ENCODE data around the gene MAPK4. TPM values are rescaled to one million over a fixed set of nuclear protein-coding genes. Genes with fewer than 3 reads are reported as not detected.

MAPK4 gene
- polyA plus RNA-seq, 4 donors = 0.22 to 0.92 (median 0.76) TPM

DNA sequence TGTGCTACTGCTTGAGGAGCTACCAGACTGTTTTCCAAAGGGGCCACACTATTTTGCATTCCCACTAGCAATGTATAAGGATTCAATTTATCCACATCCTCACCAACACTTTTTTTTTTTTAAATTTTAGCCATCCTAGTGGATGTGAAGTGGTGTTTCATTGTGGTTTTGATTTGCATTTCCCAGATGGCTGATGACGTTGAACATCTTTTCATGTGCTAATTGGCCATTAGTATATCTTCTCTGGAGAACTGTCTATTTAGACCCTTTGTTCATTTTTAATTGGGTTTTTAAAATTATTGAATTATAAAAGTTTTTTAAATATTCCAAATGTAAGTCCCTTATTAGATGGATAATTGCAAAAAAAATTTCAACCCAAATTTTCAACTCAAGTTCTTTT, 121.1 kb downstream of the MAPK4 start:
- no peak for DNase-seq
- H3K4me1 ChIP-seq (ENCODE audit: control insufficient read depth in 3 of 3, insufficient read depth in 2 of 3, low read depth in 1 of 3, low read length in 2 of 3) = no peaks in the 10 kb centered on the region
- WGBS, 3 donors = 72 to 83% (median 78%) methylated on average over 1 of the region's 1 CpG
- no peaks in the 10 kb centered on the region for H3K36me3 ChIP-seq (ENCODE audit: control insufficient read depth in 3 of 3, insufficient read depth in 2 of 3, low read depth in 1 of 3, low read length in 3 of 3)
- H3K4me3 ChIP-seq (ENCODE audit: low read depth in 1 of 3, low read length in 3 of 3) = no peak overlapping the region
- FAIRE-seq = no peak
- H3K9me3 ChIP-seq (ENCODE audit: control insufficient read depth in 2 of 2, insufficient read depth in 1 of 2, low read depth in 1 of 2, low read length in 1 of 2) = no peaks in the 10 kb centered on the region
- H3K27ac ChIP-seq (ENCODE audit: low read depth in 1 of 3, low read length in 2 of 3) = no peak overlapping the region
- H3K27me3 ChIP-seq (ENCODE audit: control insufficient read depth in 3 of 3, insufficient read depth in 3 of 3, low read length in 3 of 3) = peaks cover 0 to 2% (median 0%) of the 10 kb centered on the region in 3 donors

DNA sequence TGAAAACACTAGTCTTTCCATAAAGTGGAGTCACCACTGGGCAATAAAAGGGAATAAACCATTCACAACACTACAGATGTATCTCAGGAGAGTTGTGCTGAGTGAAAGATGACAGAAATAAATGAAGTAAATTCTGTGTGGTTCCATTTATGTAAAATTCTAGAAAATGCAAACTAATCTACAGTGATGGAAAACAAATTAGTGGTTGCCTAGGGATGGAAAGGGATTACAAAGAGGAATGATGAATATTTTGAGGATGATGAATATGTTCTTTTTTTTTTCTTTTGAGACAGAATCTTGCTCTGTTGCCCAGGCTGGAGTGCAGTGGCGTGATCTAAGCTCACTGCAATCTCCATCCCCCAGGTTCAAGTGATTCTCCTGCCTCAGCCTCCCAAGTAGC, 123.0 kb downstream of the MAPK4 start:
- no peaks in the 10 kb centered on the region for H3K9me3 ChIP-seq (ENCODE audit: control insufficient read depth in 2 of 2, insufficient read depth in 1 of 2, low read depth in 1 of 2, low read length in 1 of 2)
- no peak for FAIRE-seq
- H3K4me1 ChIP-seq (ENCODE audit: control insufficient read depth in 3 of 3, insufficient read depth in 2 of 3, low read depth in 1 of 3, low read length in 2 of 3) = no peaks in the 10 kb centered on the region
- H3K4me3 ChIP-seq (ENCODE audit: low read depth in 1 of 3, low read length in 3 of 3) = no peak overlapping the region
- no peak overlapping the region for H3K27ac ChIP-seq (ENCODE audit: low read depth in 1 of 3, low read length in 2 of 3)
- 73 to 91% (median 75%) methylated on average over 1 of the region's 1 CpG for WGBS, 3 donors
- H3K27me3 ChIP-seq (ENCODE audit: control insufficient read depth in 3 of 3, insufficient read depth in 3 of 3, low read length in 3 of 3) = peaks cover 0 to under 1% (median 0%) of the 10 kb centered on the region in 3 donors
- H3K36me3 ChIP-seq (ENCODE audit: control insufficient read depth in 3 of 3, insufficient read depth in 2 of 3, low read depth in 1 of 3, low read length in 3 of 3) = no peaks in the 10 kb centered on the region
- DNase-seq = no peak

DNA sequence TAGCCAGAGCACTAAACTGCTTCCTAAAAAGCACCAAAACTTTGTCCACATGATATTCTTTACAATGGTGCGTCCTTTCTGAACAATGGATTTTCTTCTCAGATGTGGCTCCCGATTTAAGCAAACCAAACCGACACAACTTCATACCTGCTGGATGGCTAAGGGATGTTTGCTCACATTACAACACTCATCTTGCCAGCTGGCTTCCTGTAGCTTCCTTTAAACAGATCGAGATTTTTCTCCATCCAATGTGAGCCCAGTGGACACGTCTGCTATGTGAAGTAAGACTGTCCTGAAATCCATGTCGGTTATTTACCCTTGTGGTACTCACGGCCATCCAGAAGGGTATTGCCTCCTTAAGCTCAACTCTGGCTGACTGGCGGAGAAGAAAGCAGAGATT, 126.5 kb downstream of the MAPK4 start:
- H3K27ac ChIP-seq (ENCODE audit: low read depth in 1 of 3, low read length in 2 of 3) = no peak overlapping the region
- no peak overlapping the region for H3K4me3 ChIP-seq (ENCODE audit: low read depth in 1 of 3, low read length in 3 of 3)
- no peak for FAIRE-seq
- WGBS, 3 donors = 77 to 89% (median 82%) methylated on average over 8 of the region's 8 CpGs
- no peaks in the 10 kb centered on the region for H3K4me1 ChIP-seq (ENCODE audit: control insufficient read depth in 3 of 3, insufficient read depth in 2 of 3, low read depth in 1 of 3, low read length in 2 of 3)
- DNase-seq = no peak
- no peaks in the 10 kb centered on the region for H3K36me3 ChIP-seq (ENCODE audit: control insufficient read depth in 3 of 3, insufficient read depth in 2 of 3, low read depth in 1 of 3, low read length in 3 of 3)
- no peaks in the 10 kb centered on the region for H3K27me3 ChIP-seq (ENCODE audit: control insufficient read depth in 3 of 3, insufficient read depth in 3 of 3, low read length in 3 of 3)
- H3K9me3 ChIP-seq (ENCODE audit: control insufficient read depth in 2 of 2, insufficient read depth in 1 of 2, low read depth in 1 of 2, low read length in 1 of 2) = no peaks in the 10 kb centered on the region

DNA sequence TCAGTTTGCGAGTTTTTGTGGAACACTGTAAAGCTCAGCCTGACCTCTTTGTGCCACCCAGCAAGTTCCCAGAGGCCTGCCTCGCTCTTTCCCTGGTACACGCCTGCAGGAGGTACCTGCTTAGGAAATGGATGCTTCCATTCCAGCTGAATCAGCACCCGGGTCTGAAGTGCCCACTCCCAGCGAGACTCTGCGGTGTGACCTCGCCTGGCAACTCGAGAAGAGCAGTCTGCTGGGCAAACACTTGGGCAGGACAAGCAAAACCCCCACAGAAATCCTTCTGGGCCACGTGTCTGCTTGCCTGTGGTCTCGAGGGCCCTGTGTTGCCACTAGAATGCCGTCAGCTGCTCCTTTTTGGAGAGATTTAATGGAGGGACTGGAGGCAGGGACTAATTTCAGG, 127.6 kb downstream of the MAPK4 start:
- DNase-seq = no peak
- Histone ChIP-seq H3K4me3 (ENCODE audit: low read depth in 1 of 3, low read length in 3 of 3) (no peak overlapping the region), H3K9me3 (ENCODE audit: control insufficient read depth in 2 of 2, insufficient read depth in 1 of 2, low read depth in 1 of 2, low read length in 1 of 2) (no peaks in the 10 kb centered on the region), H3K27ac (ENCODE audit: low read depth in 1 of 3, low read length in 2 of 3) (no peak overlapping the region), H3K27me3 (ENCODE audit: control insufficient read depth in 3 of 3, insufficient read depth in 3 of 3, low read length in 3 of 3) (no peaks in the 10 kb centered on the region), H3K4me1 (ENCODE audit: control insufficient read depth in 3 of 3, insufficient read depth in 2 of 3, low read depth in 1 of 3, low read length in 2 of 3) (no peaks in the 10 kb centered on the region), H3K36me3 (ENCODE audit: control insufficient read depth in 3 of 3, insufficient read depth in 2 of 3, low read depth in 1 of 3, low read length in 3 of 3) (no peaks in the 10 kb centered on the region)
- FAIRE-seq = no peak
- WGBS, 3 donors = 79 to 88% (median 80%) methylated on average over 11 of the region's 11 CpGs

DNA sequence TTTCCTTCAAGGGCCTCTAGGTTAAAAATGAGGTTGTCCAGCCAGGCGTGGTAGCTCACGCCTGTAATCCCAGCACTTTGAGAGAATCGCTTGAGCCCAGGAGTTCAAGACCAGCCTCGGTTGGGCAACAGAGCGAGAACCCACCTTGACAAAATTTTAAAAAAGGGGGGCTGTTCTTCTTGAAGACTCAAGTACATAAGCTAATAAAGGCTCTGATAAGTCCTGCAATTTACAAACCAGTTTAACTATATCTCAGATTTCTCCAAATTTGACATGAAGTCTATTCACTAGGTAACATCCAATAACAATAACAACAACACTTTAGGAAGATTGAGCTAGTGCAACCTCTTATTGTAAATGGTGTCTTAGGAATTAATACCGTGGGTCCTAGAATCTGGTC, 129.7 kb downstream of the MAPK4 start:
- Histone ChIP-seq H3K4me3 (ENCODE audit: low read depth in 1 of 3, low read length in 3 of 3) (no peak overlapping the region), H3K9me3 (ENCODE audit: control insufficient read depth in 2 of 2, insufficient read depth in 1 of 2, low read depth in 1 of 2, low read length in 1 of 2) (no peaks in the 10 kb centered on the region), H3K27ac (ENCODE audit: low read depth in 1 of 3, low read length in 2 of 3) (no peak overlapping the region), H3K4me1 (ENCODE audit: control insufficient read depth in 3 of 3, insufficient read depth in 2 of 3, low read depth in 1 of 3, low read length in 2 of 3) (no peaks in the 10 kb centered on the region), H3K36me3 (ENCODE audit: control insufficient read depth in 3 of 3, insufficient read depth in 2 of 3, low read depth in 1 of 3, low read length in 3 of 3) (no peaks in the 10 kb centered on the region), H3K27me3 (ENCODE audit: control insufficient read depth in 3 of 3, insufficient read depth in 3 of 3, low read length in 3 of 3) (no peaks in the 10 kb centered on the region)
- 91 to 94% (median 93%) methylated on average over 6 of the region's 6 CpGs for WGBS, 3 donors
- FAIRE-seq = no peak
- DNase-seq = no peak

DNA sequence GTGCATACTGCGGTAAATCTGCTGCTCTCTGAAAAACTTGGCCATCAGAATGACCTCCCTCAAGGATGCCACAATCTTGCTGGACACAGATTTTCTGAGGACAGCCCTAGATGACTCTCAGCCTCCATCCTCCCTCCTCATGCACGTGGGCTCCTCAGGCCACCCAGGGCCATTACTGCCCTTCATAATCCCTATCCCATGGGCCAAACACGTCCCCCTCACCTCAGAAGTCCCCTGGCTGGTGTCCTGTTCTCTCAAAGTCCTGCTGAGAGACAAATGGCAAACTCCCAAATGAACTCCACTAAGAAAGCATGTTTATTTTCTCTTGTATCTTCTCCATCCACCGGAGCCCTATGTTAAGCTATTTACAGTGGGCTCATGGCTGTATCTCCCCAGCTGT, 134.3 kb downstream of the MAPK4 start:
- 68 to 79% (median 75%) methylated on average over 4 of the region's 4 CpGs for WGBS, 3 donors
- no peak for DNase-seq
- Histone ChIP-seq H3K27ac (ENCODE audit: low read depth in 1 of 3, low read length in 2 of 3) (no peak overlapping the region), H3K4me3 (ENCODE audit: low read depth in 1 of 3, low read length in 3 of 3) (no peak overlapping the region), H3K4me1 (ENCODE audit: control insufficient read depth in 3 of 3, insufficient read depth in 2 of 3, low read depth in 1 of 3, low read length in 2 of 3) (no peaks in the 10 kb centered on the region), H3K27me3 (ENCODE audit: control insufficient read depth in 3 of 3, insufficient read depth in 3 of 3, low read length in 3 of 3) (no peaks in the 10 kb centered on the region), H3K36me3 (ENCODE audit: control insufficient read depth in 3 of 3, insufficient read depth in 2 of 3, low read depth in 1 of 3, low read length in 3 of 3) (no peaks in the 10 kb centered on the region), H3K9me3 (ENCODE audit: control insufficient read depth in 2 of 2, insufficient read depth in 1 of 2, low read depth in 1 of 2, low read length in 1 of 2) (no peaks in the 10 kb centered on the region)
- FAIRE-seq = no peak

DNA sequence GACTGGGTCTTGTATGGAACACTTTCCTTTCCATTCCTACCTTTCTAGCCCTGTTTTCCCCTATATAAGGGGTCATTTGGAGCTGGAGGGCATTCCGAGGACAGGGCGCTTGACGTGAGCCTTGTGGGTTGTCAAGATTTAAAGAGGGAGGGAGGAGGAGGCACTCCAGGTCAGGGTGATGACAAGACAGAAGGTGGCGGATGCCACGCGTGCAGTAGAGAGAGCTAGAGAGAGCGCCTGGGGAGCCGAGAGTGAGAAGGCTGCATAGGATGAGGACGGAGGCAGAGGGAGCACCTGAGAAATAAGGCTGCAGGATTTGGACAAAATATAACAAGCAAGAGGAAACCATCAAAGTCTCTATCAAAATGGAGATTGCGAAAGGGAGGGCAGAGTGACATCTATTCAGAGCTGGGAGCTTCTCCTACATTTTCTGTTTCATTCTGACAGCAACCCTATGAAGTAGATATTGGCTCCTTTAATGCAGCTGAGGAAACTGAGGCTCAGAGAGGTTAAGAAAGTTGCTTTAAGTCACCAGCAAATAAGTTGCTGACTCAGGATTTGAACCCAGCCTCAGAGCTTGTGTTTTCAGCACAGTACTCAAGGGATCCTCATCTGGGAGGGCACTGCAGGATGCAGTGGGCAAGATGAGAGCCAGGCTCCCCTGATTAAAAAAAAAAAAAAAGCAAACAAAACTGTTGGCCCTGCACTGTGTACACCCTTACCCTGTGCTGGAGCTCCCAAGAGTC, 135.7 kb downstream of the MAPK4 start:
- H3K4me1 ChIP-seq (ENCODE audit: control insufficient read depth in 3 of 3, insufficient read depth in 2 of 3, low read depth in 1 of 3, low read length in 2 of 3) = no peaks in the 10 kb centered on the region
- no peaks in the 10 kb centered on the region for H3K36me3 ChIP-seq (ENCODE audit: control insufficient read depth in 3 of 3, insufficient read depth in 2 of 3, low read depth in 1 of 3, low read length in 3 of 3)
- H3K4me3 ChIP-seq (ENCODE audit: low read depth in 1 of 3, low read length in 3 of 3) = no peak overlapping the region
- FAIRE-seq (no peak), DNase-seq (no peak)
- H3K27me3 ChIP-seq (ENCODE audit: control insufficient read depth in 3 of 3, insufficient read depth in 3 of 3, low read length in 3 of 3) = no peaks in the 10 kb centered on the region
- no peak overlapping the region for H3K27ac ChIP-seq (ENCODE audit: low read depth in 1 of 3, low read length in 2 of 3)
- no peaks in the 10 kb centered on the region for H3K9me3 ChIP-seq (ENCODE audit: control insufficient read depth in 2 of 2, insufficient read depth in 1 of 2, low read depth in 1 of 2, low read length in 1 of 2)
- 77 to 97% (median 90%) methylated on average over 10 of the region's 10 CpGs for WGBS, 3 donors

DNA sequence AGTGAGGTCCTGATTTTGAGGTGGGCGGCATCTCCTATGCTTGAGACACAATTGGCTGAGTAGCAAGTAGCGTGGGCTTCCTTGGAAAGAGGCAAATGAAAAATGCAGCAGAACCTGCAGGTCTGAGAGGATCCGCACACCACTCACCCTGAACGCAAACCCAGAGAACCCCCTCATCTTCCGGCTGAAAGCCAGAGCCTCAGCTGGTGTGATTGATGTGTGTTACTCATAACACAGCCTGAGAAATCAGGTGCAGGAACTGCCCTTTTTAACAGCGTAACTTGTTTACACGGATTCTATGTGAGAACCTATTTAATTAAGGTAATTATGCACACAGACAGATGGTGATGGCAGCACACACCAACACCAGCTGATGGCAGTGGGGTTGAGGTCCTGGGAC, 136.5 kb downstream of the MAPK4 start:
- Histone ChIP-seq H3K4me1 (ENCODE audit: control insufficient read depth in 3 of 3, insufficient read depth in 2 of 3, low read depth in 1 of 3, low read length in 2 of 3) (no peaks in the 10 kb centered on the region), H3K9me3 (ENCODE audit: control insufficient read depth in 2 of 2, insufficient read depth in 1 of 2, low read depth in 1 of 2, low read length in 1 of 2) (no peaks in the 10 kb centered on the region), H3K4me3 (ENCODE audit: low read depth in 1 of 3, low read length in 3 of 3) (no peak overlapping the region), H3K27ac (ENCODE audit: low read depth in 1 of 3, low read length in 2 of 3) (no peak overlapping the region), H3K27me3 (ENCODE audit: control insufficient read depth in 3 of 3, insufficient read depth in 3 of 3, low read length in 3 of 3) (no peaks in the 10 kb centered on the region), H3K36me3 (ENCODE audit: control insufficient read depth in 3 of 3, insufficient read depth in 2 of 3, low read depth in 1 of 3, low read length in 3 of 3) (no peaks in the 10 kb centered on the region)
- 62 to 75% (median 68%) methylated on average over 7 of the region's 7 CpGs for WGBS, 3 donors
- no peak for FAIRE-seq
- DNase-seq = no peak

DNA sequence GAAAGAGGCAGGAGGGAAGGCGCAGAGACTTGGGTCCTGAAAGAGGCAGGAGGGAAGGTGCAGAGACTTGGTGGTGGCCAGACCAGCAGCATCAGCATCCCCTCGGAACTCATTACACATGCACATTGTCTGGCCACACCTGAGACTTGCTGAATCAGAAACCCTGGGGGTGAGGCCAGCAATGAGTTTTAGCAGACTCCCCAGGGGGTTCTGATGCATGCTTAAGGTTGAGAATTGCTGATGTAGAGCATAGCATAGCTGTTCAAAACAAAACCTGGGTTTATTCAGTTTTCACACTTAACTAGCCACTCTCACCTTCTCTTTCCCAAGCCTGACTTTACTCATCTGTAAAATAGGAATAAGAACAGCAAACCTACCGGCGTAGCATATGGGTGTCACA, 137.0 kb downstream of the MAPK4 start:
- FAIRE-seq = no peak
- no peak for DNase-seq
- no peaks in the 10 kb centered on the region for H3K27me3 ChIP-seq (ENCODE audit: control insufficient read depth in 3 of 3, insufficient read depth in 3 of 3, low read length in 3 of 3)
- no peaks in the 10 kb centered on the region for H3K36me3 ChIP-seq (ENCODE audit: control insufficient read depth in 3 of 3, insufficient read depth in 2 of 3, low read depth in 1 of 3, low read length in 3 of 3)
- H3K9me3 ChIP-seq (ENCODE audit: control insufficient read depth in 2 of 2, insufficient read depth in 1 of 2, low read depth in 1 of 2, low read length in 1 of 2) = no peaks in the 10 kb centered on the region
- H3K4me1 ChIP-seq (ENCODE audit: control insufficient read depth in 3 of 3, insufficient read depth in 2 of 3, low read depth in 1 of 3, low read length in 2 of 3) = no peaks in the 10 kb centered on the region
- WGBS, 3 donors = 82 to 88% (median 87%) methylated on average over 4 of the region's 4 CpGs
- H3K27ac ChIP-seq (ENCODE audit: low read depth in 1 of 3, low read length in 2 of 3) = no peak overlapping the region
- H3K4me3 ChIP-seq (ENCODE audit: low read depth in 1 of 3, low read length in 3 of 3) = no peak overlapping the region

Measured in small intestine (tissue), 7 donors.